ENCODE measurements around the gene TLX2. TPM values are rescaled to one million over a fixed set of nuclear protein-coding genes. Genes with fewer than 3 reads are reported as not detected.
A peak's percentile ranks its signal among the peaks of the same experiment; 100 is the strongest.

TLX2 gene
- total RNA-seq, 1 experiment from 2014 or later = not detected

- peak; percentile 99 for TF ChIP-seq POLR2AphosphoS5 (IDR thresholded peaks at IDR 0.05; ENCODE audit: low read depth, low read length)
These were observed 41.9 kb upstream of the TLX2 start, which contains the start of gene MRPL53 (continued) for GRCh38 chr2:74472086-74472944.

DNA sequence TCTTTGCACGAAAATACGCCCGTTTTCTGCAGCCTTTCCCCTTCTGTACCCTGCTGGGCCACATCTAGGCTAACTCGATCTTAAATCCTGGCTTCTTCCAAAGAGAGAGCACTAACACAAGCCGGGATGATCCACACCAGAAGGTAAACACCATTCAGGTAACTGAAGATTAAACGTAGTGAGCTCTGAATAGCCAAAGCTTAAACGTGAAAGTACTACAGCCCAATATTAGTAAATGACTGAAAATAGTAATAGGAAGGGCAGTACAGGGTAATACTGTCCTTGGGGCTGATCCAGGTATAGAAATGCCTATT, 41.3 kb upstream of the TLX2 start:
- peak overlapping the region; percentile 95 for H3K27ac ChIP-seq (ENCODE audit: low read length)
- no TSS peak for BruUV-seq (replicated peaks)
- ChIA-PET CTCF (interaction anchor here (1.5 kb wide), 1 partner anchor 10 kb away, joined by 6 read pairs; the partner anchor contains the start of genes CCDC142 and TTC31), POLR2A (no interaction called here)
- H3K36me3 ChIP-seq (ENCODE audit: control insufficient read depth, insufficient read depth, low read length) = peaks cover 3% of the 10 kb centered on the region; the same call in 1 of the 2 replicates
- intact Hi-C loops (cut with micrococcal nuclease; ENCODE audit: unreplicated experiment) (no loop called here), in situ Hi-C loops (cut with HindIII; ENCODE audit: low pct_unique_long_range_greater_than_20kb, low sequenced_read_pairs) (no loop called here)
- TF ChIP-seq SIN3A (IDR thresholded peaks at IDR 0.05; ENCODE audit: borderline replicate concordance, insufficient read depth, low read depth, low read length) (no peak), TCF7L2 (IDR thresholded peaks at IDR 0.05; ENCODE audit: low read depth, low read length) (no peak), POLR2AphosphoS5 (IDR thresholded peaks at IDR 0.05; ENCODE audit: low read depth, low read length) (no peak), CTCF (IDR thresholded peaks at IDR 0.05) (no peak)
- TF ChIP-seq, protein P1, sequence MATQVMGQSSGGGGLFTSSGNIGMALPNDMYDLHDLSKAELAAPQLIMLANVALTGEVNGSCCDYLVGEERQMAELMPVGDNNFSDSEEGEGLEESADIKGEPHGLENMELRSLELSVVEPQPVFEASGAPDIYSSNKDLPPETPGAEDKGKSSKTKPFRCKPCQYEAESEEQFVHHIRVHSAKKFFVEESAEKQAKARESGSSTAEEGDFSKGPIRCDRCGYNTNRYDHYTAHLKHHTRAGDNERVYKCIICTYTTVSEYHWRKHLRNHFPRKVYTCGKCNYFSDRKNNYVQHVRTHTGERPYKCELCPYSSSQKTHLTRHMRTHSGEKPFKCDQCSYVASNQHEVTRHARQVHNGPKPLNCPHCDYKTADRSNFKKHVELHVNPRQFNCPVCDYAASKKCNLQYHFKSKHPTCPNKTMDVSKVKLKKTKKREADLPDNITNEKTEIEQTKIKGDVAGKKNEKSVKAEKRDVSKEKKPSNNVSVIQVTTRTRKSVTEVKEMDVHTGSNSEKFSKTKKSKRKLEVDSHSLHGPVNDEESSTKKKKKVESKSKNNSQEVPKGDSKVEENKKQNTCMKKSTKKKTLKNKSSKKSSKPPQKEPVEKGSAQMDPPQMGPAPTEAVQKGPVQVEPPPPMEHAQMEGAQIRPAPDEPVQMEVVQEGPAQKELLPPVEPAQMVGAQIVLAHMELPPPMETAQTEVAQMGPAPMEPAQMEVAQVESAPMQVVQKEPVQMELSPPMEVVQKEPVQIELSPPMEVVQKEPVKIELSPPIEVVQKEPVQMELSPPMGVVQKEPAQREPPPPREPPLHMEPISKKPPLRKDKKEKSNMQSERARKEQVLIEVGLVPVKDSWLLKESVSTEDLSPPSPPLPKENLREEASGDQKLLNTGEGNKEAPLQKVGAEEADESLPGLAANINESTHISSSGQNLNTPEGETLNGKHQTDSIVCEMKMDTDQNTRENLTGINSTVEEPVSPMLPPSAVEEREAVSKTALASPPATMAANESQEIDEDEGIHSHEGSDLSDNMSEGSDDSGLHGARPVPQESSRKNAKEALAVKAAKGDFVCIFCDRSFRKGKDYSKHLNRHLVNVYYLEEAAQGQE (IDR thresholded peaks at IDR 0.05; ENCODE audit: insufficient read depth in 1 of 2, low read depth in 2 of 2, low read length in 1 of 2) = no peak
- no peaks in the 10 kb centered on the region for H3K9me3 ChIP-seq (ENCODE audit: control insufficient read depth, insufficient read depth, low read depth, low read length)
- ATAC-seq (no peak; the same call in 1 of the 2 replicates), DNase-seq (ENCODE audit: low read depth, low spot score) (no peak)
- peak overlapping the region; percentile 70 to 86 for H3K4me3 ChIP-seq (ENCODE audit: low read depth in 2 of 2, low read length in 2 of 2)
- H3K27me3 ChIP-seq (ENCODE audit: control insufficient read depth, insufficient read depth, low read length) = no peaks in the 10 kb centered on the region
- no peaks in the 10 kb centered on the region; the same call in 1 of the 2 replicates for H3K4me1 ChIP-seq (ENCODE audit: control insufficient read depth, insufficient read depth, low read length)

DNA sequence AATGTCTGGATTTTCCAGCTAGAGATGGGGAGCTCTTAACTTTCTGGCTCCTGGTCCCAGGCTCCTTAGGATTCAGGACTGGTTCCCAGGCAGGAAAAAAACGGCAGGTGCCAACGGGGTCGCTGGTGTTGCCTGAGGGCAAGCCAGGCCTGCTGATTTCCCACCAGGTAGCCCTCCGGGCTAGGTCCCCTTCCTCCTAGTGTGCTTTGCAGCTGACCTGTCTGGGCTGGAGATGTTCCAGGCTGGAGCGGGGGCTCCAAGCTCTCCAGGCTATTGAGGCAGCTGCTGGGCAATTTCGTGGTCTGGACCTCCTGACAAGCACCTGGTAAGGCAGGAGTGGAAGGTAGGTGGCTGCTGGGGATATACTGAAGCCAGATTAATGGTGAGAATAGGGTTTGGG, 39.8 kb upstream of the TLX2 start:
- Histone ChIP-seq H3K27ac (ENCODE audit: low read length) (no peak overlapping the region), H3K36me3 (ENCODE audit: control insufficient read depth, insufficient read depth, low read length) (peaks cover 3% of the 10 kb centered on the region; the same call in 1 of the 2 replicates), H3K27me3 (ENCODE audit: control insufficient read depth, insufficient read depth, low read length) (no peaks in the 10 kb centered on the region), H3K4me1 (ENCODE audit: control insufficient read depth, insufficient read depth, low read length) (no peaks in the 10 kb centered on the region; the same call in 1 of the 2 replicates), H3K9me3 (ENCODE audit: control insufficient read depth, insufficient read depth, low read depth, low read length) (no peaks in the 10 kb centered on the region), H3K4me3 (ENCODE audit: low read depth in 2 of 2, low read length in 2 of 2) (no peak overlapping the region)
- DNase-seq (ENCODE audit: low read depth, low spot score) (no peak), ATAC-seq (no peak)
- POLR2A ChIA-PET = interaction anchor here (0.7 kb wide), 2 partner anchors 16 to 53 kb away, joined by 7 to 9 read pairs; no protein-coding TSS in a partner anchor
- TF ChIP-seq POLR2AphosphoS5 (IDR thresholded peaks at IDR 0.05; ENCODE audit: low read depth, low read length) = no peak
- no peak for TF ChIP-seq TCF7L2 (IDR thresholded peaks at IDR 0.05; ENCODE audit: low read depth, low read length)
- no peak for TF ChIP-seq CTCF (IDR thresholded peaks at IDR 0.05)
- TF ChIP-seq, protein P1 (IDR thresholded peaks at IDR 0.05; ENCODE audit: insufficient read depth in 1 of 2, low read depth in 2 of 2, low read length in 1 of 2) = no peak
- no TSS peak for BruUV-seq (replicated peaks)
- CTCF ChIA-PET = interaction anchor here (0.7 kb wide), 1 partner anchor 734 kb away, joined by 8 read pairs; no protein-coding TSS in a partner anchor
- intact Hi-C loops (cut with micrococcal nuclease; ENCODE audit: unreplicated experiment) = no loop called here
- in situ Hi-C loops (cut with HindIII; ENCODE audit: low pct_unique_long_range_greater_than_20kb, low sequenced_read_pairs) = no loop called here

Measured in Panc1 (cell line).